PC-9 (cell line): Measurements from ENCODE around the gene PLXDC2. TPM values are rescaled to one million over a fixed set of nuclear protein-coding genes. Genes with fewer than 3 reads are reported as not detected.

Experiments
- BruUV-seq: library from RNA; stranded (reverse); fragments of 400-500 nt; replicated peaks from 2 replicates; lab custom pipeline; 2021; lab: Mats Ljungman, UMichigan
- CTCF ChIA-PET: fragments of 300-600 bp; sonication (Branson Sonifier 250); formaldehyde crosslinking; loops from one replicate; lab custom pipeline; 2022; ENCODE audit warnings: antibody characterized with exemption; lab: Charles Lee
- POLR2A ChIA-PET: fragments of 300-600 bp; sonication (Branson Sonifier 250); formaldehyde crosslinking; loops from one replicate; lab custom pipeline; 2022; ENCODE audit warnings: antibody characterized with exemption; ENCODE audit not compliant: unreplicated experiment; lab: Charles Lee
- DNase-seq, 2 experiments: peaks; one replicate each; pipeline versions ENCODE4 v3.0.0 to v3.0.0-alpha.2; 2015 to 2022; ENCODE audit warnings: mixed read lengths in 1 of 2
- H2AFZ ChIP-seq: fragments of 200-600 bp; sonication (generic); 2 replicates; pipeline ENCODE4 v1.8.1; 2017; ENCODE audit warnings: antibody characterized with exemption
- H3F3A ChIP-seq: fragments of 200-600 bp; sonication (generic); 2 replicates; pipeline ENCODE4 v1.8.1; 2017; ENCODE audit warnings: antibody characterized with exemption, mild to moderate bottlenecking, low read depth; ENCODE audit not compliant: insufficient read depth
- H3K27ac ChIP-seq: fragments of 200-600 bp; sonication (generic); 2 replicates; pipeline ENCODE4 v1.6.1; 2016; ENCODE audit warnings: mixed run types
- H3K27me3 ChIP-seq: fragments of 200-600 bp; sonication (generic); 2 replicates; pipeline ENCODE4 v1.6.1; 2016; ENCODE audit warnings: low read depth, mixed run types; ENCODE audit not compliant: insufficient read depth
- H3K36me3 ChIP-seq: fragments of 200-600 bp; sonication (generic); 2 replicates; pipeline ENCODE4 v1.6.1; 2016; ENCODE audit warnings: low read depth, mixed run types
- H3K4me1 ChIP-seq: fragments of 200-600 bp; sonication (generic); replicated peaks from 2 replicates; pipeline ENCODE4 v1.6.1; 2016; ENCODE audit warnings: mixed run types; ENCODE audit not compliant: insufficient read depth
- H3K4me2 ChIP-seq: fragments of 200-600 bp; sonication (generic); 2 replicates; pipeline ENCODE4 v1.6.1; 2017; ENCODE audit warnings: mixed run types
- H3K4me3 ChIP-seq: fragments of 200-600 bp; sonication (generic); 2 replicates; pipeline ENCODE4 v1.6.1; 2016; ENCODE audit warnings: mixed run types
- H3K79me2 ChIP-seq: fragments of 200-600 bp; sonication (generic); 2 replicates; pipeline ENCODE4 v1.6.1; 2017; ENCODE audit warnings: low read depth, mixed run types
- H3K9me2 ChIP-seq: fragments of 200-600 bp; sonication (generic); 2 replicates; pipeline ENCODE4 v1.8.1; 2017; ENCODE audit warnings: mild to moderate bottlenecking; ENCODE audit not compliant: insufficient read depth
- H3K9me3 ChIP-seq: fragments of 200-600 bp; sonication (generic); 2 replicates; pipeline ENCODE4 v1.8.1; 2016; ENCODE audit warnings: low read depth; ENCODE audit not compliant: insufficient read depth
- H4K20me1 ChIP-seq: fragments of 200-600 bp; sonication (generic); 2 replicates; pipeline ENCODE4 v1.8.1; 2017; ENCODE audit not compliant: insufficient read depth
- EZH2 ChIP-seq: fragments of 200-600 bp; sonication (generic); IDR thresholded peaks from 2 replicates; pipeline ENCODE4 v1.8.0; 2017; ENCODE audit warnings: antibody characterized with exemption, low read depth
- intact Hi-C: fragments of 100-400 bp; cut with micrococcal nuclease; formaldehyde crosslinking; loops from one replicate; pipeline ENCODE4 v1.10.0; 2022; ENCODE audit not compliant: unreplicated experiment
- total RNA-seq: library from RNA; stranded (reverse); gene quantifications from 2 replicates; pipeline ENCODE4 v1.2.3, GENCODE V29; 2021
- TF ChIP-seq, protein P1 (sequence below): fragments of 200-600 bp; sonication (generic); conservative IDR thresholded peaks from 2 replicates; pipeline ENCODE4 v1.6.1; 2017; ENCODE audit warnings: mixed run types, antibody characterized with exemption, mild to moderate bottlenecking, moderate library complexity

Gene PLXDC2
- total RNA-seq, 1 experiment from 2014 or later = not detected

DNA sequence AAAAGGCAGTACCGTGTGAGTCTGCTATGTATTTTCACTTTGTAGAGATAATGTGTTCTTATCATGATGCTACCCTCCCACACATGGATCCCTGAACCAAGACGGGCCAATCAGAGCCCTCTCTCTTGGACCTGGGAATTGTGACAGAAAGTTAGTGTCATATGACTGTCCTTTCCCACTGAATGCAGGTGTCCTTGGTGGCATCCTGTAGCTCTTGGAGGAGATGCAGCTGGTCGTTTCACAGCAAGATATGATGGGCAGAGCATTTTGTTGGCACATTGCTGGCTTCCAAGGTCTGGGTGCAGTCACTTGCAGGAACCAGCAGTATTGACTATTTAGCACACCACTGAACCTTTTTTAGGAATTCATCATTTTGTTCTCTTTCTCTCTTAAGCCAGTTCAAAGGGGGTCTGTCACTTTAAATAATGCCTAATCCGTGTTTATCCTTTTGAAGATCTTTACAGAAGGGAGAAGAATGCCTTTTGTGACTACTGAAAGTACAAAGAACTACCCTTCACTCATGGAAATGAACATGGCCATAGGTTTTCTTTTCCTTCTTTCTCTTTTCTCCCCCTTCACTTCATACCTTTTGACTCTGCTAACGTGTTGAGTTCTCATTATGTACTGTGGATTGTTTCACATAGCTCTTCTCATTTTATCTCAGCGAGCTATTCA, 125.1 kb downstream of the PLXDC2 start:
- no peak for DNase-seq
- Histone ChIP-seq H3K36me3 (no peaks in the 10 kb centered on the region), H3K27me3 (no peaks in the 10 kb centered on the region), H3F3A (no peaks in the 10 kb centered on the region), H3K4me3 (no peak overlapping the region), H3K79me2 (no peaks in the 10 kb centered on the region), H3K4me1 (no peaks in the 10 kb centered on the region), H2AFZ (no peak overlapping the region), H4K20me1 (no peaks in the 10 kb centered on the region), H3K27ac (no peak overlapping the region), H3K9me3 (no peaks in the 10 kb centered on the region), H3K9me2 (no peaks in the 10 kb centered on the region), H3K4me2 (no peak overlapping the region)
- TF ChIP-seq, protein P1, sequence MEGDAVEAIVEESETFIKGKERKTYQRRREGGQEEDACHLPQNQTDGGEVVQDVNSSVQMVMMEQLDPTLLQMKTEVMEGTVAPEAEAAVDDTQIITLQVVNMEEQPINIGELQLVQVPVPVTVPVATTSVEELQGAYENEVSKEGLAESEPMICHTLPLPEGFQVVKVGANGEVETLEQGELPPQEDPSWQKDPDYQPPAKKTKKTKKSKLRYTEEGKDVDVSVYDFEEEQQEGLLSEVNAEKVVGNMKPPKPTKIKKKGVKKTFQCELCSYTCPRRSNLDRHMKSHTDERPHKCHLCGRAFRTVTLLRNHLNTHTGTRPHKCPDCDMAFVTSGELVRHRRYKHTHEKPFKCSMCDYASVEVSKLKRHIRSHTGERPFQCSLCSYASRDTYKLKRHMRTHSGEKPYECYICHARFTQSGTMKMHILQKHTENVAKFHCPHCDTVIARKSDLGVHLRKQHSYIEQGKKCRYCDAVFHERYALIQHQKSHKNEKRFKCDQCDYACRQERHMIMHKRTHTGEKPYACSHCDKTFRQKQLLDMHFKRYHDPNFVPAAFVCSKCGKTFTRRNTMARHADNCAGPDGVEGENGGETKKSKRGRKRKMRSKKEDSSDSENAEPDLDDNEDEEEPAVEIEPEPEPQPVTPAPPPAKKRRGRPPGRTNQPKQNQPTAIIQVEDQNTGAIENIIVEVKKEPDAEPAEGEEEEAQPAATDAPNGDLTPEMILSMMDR = no peak
- no peak for TF ChIP-seq EZH2
- BruUV-seq = no TSS peak
- intact Hi-C loops = no loop called here
- ChIA-PET POLR2A (no interaction called here), CTCF (no interaction called here)

- Histone ChIP-seq H3K9me2 (no peaks in the 10 kb centered on the region), H2AFZ (no peak overlapping the region), H3K27ac (no peak overlapping the region), H3K4me2 (no peak overlapping the region), H3K79me2 (no peaks in the 10 kb centered on the region), H3K36me3 (no peaks in the 10 kb centered on the region), H3F3A (no peaks in the 10 kb centered on the region), H4K20me1 (no peaks in the 10 kb centered on the region), H3K4me1 (no peaks in the 10 kb centered on the region), H3K27me3 (no peaks in the 10 kb centered on the region), H3K9me3 (no peaks in the 10 kb centered on the region), H3K4me3 (no peak overlapping the region)
- intact Hi-C loops = no loop called here
- ChIA-PET CTCF (no interaction called here), POLR2A (no interaction called here)
- DNase-seq = no peak
- no TSS peak for BruUV-seq
- TF ChIP-seq EZH2 = no peak
- TF ChIP-seq, protein P1 = no peak
Measured at GRCh38 chr10:19944911-19945663, 128.9 kb downstream of the PLXDC2 start.

DNA sequence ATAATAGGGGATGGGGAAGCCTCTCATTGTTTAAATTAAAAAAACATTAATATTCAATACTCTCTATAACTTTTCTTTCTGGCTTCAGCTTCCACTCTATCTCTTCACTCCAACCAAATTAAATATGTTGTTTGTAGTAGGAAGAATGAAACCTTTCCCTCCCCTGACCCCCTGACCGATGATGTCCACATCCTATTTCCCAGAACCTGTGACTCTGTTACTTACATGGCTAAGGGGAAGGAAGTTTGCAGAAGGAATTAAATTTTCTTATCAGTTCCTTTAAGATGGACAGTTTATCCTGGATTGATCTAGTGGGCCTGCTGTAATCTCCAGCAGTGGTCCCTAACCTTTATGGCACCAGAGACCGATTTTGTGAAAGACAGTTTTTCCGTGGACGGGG, 130.0 kb downstream of the PLXDC2 start:
- POLR2A ChIA-PET = no interaction called here
- no TSS peak for BruUV-seq
- Histone ChIP-seq H3K27me3 (no peaks in the 10 kb centered on the region), H4K20me1 (no peaks in the 10 kb centered on the region), H3K4me1 (no peaks in the 10 kb centered on the region), H3K79me2 (no peaks in the 10 kb centered on the region), H3K27ac (no peak overlapping the region), H3K9me3 (no peaks in the 10 kb centered on the region), H3K36me3 (no peaks in the 10 kb centered on the region), H2AFZ (no peak overlapping the region), H3K9me2 (no peaks in the 10 kb centered on the region), H3K4me2 (no peak overlapping the region), H3K4me3 (no peak overlapping the region), H3F3A (no peaks in the 10 kb centered on the region)
- intact Hi-C loops = no loop called here
- CTCF ChIA-PET = no interaction called here
- no peak for DNase-seq
- TF ChIP-seq, protein P1 = no peak
- TF ChIP-seq EZH2 = no peak
